ENCODE measurements around the gene HBS1L.

GRCh38 chr6:134950482-134950881, 104.1 kb downstream of the HBS1L start:
- no peak for TF ChIP-seq POLR2A (IDR thresholded peaks at IDR 0.05)
- TF ChIP-seq CTCF (IDR thresholded peaks at IDR 0.05): no peak

All from thyroid gland (tissue), 4 donors.